ENCODE results near the gene PBX3.
"Not testable (repeated sequence)": the region's sequence is repeated elsewhere in the genome, so short reads cannot be mapped to it uniquely, and the experiment has no call there.

Gene PBX3

GRCh38 chr9:125823874-125824406 lies 76.8 kb downstream of the PBX3 start:
- not testable (repeated sequence) for DNase-seq (ENCODE audit: low read depth)

- DNase-seq (ENCODE audit: low read depth) = no peak
These were observed 78.6 kb downstream of the PBX3 start for GRCh38 chr9:125825762-125826161.

- no peak for DNase-seq (ENCODE audit: low read depth)
These were observed 79.7 kb downstream of the PBX3 start for GRCh38 chr9:125826850-125827249.

GRCh38 chr9:125829743-125830142 lies 82.6 kb downstream of the PBX3 start:
- no peak for DNase-seq (ENCODE audit: low read depth)

- no peak for DNase-seq (ENCODE audit: low read depth)
These were observed 83.9 kb downstream of the PBX3 start for GRCh38 chr9:125831054-125831453.

- no peak for DNase-seq (ENCODE audit: low read depth)
These were observed 84.4 kb downstream of the PBX3 start for GRCh38 chr9:125831616-125832015.

- no peak for DNase-seq (ENCODE audit: low read depth)
These were observed 88.5 kb downstream of the PBX3 start for GRCh38 chr9:125835655-125836054.

GRCh38 chr9:125839317-125839716 lies 92.1 kb downstream of the PBX3 start:
- no peak for DNase-seq (ENCODE audit: low read depth)

- no peak for DNase-seq (ENCODE audit: low read depth)
These were observed 94.3 kb downstream of the PBX3 start for GRCh38 chr9:125841444-125841843.

GRCh38 chr9:125842242-125842641 lies 95.1 kb downstream of the PBX3 start:
- DNase-seq (ENCODE audit: low read depth) = no peak

GRCh38 chr9:125843646-125844045 lies 96.5 kb downstream of the PBX3 start:
- DNase-seq (ENCODE audit: low read depth) = no peak

GRCh38 chr9:125844611-125845010 lies 97.4 kb downstream of the PBX3 start:
- no peak for DNase-seq (ENCODE audit: low read depth)

- no peak for DNase-seq (ENCODE audit: low read depth)
These were observed 98.2 kb downstream of the PBX3 start for GRCh38 chr9:125845271-125845808.

- DNase-seq (ENCODE audit: low read depth) = no peak
These were observed 100.6 kb downstream of the PBX3 start for GRCh38 chr9:125847735-125848134.

GRCh38 chr9:125850106-125850632 lies 103.0 kb downstream of the PBX3 start:
- DNase-seq (ENCODE audit: low read depth) = no peak

GRCh38 chr9:125850763-125851162 lies 103.6 kb downstream of the PBX3 start:
- DNase-seq (ENCODE audit: low read depth) = no peak

- no peak for DNase-seq (ENCODE audit: low read depth)
These were observed 104.8 kb downstream of the PBX3 start for GRCh38 chr9:125851979-125852378.

- DNase-seq (ENCODE audit: low read depth) = no peak
These were observed 105.2 kb downstream of the PBX3 start for GRCh38 chr9:125852386-125852785.

- DNase-seq (ENCODE audit: low read depth) = no peak
These were observed 107.5 kb downstream of the PBX3 start for GRCh38 chr9:125854553-125855275.

GRCh38 chr9:125856331-125856730 lies 109.2 kb downstream of the PBX3 start:
- no peak for DNase-seq (ENCODE audit: low read depth)

- DNase-seq (ENCODE audit: low read depth) = no peak
These were observed 114.4 kb downstream of the PBX3 start for GRCh38 chr9:125861405-125862058.

- DNase-seq (ENCODE audit: low read depth) = no peak
These were observed 116.8 kb downstream of the PBX3 start for GRCh38 chr9:125863923-125864322.

All from stimulated activated CD8-positive, alpha-beta memory T cell treated with anti-CD3 and anti-CD28 coated beads, Interleukin-15, amount 100 ng/mL, for 24 hours (primary cell).